Omental fat pad (tissue), 4 donors: ENCODE data around the gene HLA-E. TPM values are rescaled to one million over a fixed set of nuclear protein-coding genes. Genes with fewer than 3 reads are reported as not detected.
A peak's percentile ranks its signal among the peaks of the same experiment; 100 is the strongest.
"Not testable (repeated sequence)": the region's sequence is repeated elsewhere in the genome, so short reads cannot be mapped to it uniquely, and the experiment has no call there.

Experiments
- ATAC-seq: fragments of 150-250 bp; one replicate; pipeline ENCODE4 v1.9.1; 2016; ENCODE audit warnings: mild to moderate bottlenecking, moderate library complexity; ENCODE audit not compliant: low FRiP score
- DNase-seq: peaks from one replicate; pipeline ENCODE4 v3.0.0-alpha.2; 2019; ENCODE audit warnings: low spot score
- total RNA-seq, 4 donors: library from RNA; depleted of rRNA; stranded (reverse); fragments of >200 nt; gene quantifications; one replicate each; pipeline ENCODE4 v1.1.0, GENCODE V29; 2016
- TF ChIP-seq, protein P1 (sequence below), 3 donors: fragments of 450-650 bp; IDR thresholded peaks; one replicate each; pipeline ENCODE4 v1.5.1; 2016 to 2017; ENCODE audit warnings: antibody characterized with exemption in 3 of 3, mild to moderate bottlenecking in 3 of 3, moderate library complexity in 2 of 3

HLA-E gene
- total RNA-seq, 4 donors from 2014 or later = 562 to 1,653 (median 781) TPM

DNA sequence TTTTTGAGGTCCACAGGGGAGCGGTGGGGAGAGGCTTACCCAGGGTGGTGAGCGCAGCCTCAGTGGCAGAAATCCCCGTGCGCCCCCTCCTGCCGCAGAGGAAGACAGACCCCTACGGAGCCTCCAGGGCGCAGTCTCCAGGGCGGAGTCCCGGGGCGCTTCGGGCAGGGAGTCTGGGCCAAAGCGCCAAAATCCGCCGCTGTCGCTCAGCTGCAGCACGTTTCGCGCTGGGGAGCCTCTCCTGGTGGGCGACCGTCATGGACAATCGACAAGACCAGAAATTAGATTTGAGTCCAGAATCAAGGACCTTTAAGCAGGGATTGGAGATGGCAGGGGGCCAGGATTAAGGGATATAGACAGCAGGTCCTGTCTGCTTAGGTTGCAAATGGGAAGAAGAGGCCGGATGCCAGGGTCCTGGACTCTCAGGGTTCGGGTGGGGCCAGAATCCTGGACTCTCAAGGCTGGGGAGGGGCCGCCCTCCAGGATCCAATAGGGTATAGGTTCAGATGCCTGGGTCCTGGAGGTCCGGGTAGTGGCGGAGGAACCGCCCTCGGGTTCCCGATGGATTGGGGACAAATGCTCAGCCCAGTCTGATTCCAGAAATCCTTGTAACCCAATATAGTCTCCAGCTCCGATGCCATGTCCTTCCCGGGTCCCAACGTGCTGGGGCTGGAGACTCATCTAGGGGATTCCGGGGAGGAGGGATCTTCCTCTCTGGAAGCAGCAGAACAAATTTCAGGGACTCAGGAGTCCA lies 7.9 kb upstream of the HLA-E start:
- DNase-seq (no peak), ATAC-seq (peak; percentile 29)
- TF ChIP-seq, protein P1, sequence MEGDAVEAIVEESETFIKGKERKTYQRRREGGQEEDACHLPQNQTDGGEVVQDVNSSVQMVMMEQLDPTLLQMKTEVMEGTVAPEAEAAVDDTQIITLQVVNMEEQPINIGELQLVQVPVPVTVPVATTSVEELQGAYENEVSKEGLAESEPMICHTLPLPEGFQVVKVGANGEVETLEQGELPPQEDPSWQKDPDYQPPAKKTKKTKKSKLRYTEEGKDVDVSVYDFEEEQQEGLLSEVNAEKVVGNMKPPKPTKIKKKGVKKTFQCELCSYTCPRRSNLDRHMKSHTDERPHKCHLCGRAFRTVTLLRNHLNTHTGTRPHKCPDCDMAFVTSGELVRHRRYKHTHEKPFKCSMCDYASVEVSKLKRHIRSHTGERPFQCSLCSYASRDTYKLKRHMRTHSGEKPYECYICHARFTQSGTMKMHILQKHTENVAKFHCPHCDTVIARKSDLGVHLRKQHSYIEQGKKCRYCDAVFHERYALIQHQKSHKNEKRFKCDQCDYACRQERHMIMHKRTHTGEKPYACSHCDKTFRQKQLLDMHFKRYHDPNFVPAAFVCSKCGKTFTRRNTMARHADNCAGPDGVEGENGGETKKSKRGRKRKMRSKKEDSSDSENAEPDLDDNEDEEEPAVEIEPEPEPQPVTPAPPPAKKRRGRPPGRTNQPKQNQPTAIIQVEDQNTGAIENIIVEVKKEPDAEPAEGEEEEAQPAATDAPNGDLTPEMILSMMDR (IDR thresholded peaks at IDR 0.05) = no peak

DNA sequence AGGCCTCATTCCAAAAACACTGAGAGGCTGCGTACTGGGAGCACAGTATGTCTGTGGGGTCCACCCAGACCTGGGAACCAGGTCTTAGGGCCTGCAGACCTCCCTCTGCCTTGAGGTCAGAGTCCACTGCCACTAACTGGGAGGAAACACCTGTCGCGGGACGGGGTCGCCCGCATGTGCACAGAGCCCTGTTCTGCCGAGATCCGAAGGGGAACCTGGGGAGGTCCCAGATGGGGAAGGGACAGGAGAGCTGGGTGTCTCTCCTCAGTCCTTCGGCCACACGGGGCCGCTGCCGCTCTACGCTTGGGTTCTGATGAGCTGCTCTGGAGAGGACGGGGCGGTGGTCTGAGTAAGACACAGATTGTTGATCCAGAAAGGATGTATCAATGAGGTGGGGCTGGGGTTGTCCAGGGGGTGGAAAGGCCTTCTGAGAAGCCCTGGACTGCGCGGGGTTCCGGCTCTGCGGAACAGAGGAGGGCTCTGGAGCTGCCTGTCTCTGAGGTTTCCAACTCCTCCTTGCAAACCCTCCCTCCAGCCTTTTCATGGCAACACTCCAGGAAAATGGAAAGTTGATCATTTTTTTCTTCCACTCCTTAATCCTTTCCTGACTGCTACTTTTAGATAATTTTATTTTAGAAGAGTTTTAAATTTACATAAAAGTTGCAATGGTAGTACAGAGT lies 7.2 kb upstream of the HLA-E start:
- TF ChIP-seq, protein P1 (IDR thresholded peaks at IDR 0.05) = peak in 1 of 3 donors; percentile 29
- ATAC-seq = peak; percentile 88
- peak; percentile 62 for DNase-seq

DNA sequence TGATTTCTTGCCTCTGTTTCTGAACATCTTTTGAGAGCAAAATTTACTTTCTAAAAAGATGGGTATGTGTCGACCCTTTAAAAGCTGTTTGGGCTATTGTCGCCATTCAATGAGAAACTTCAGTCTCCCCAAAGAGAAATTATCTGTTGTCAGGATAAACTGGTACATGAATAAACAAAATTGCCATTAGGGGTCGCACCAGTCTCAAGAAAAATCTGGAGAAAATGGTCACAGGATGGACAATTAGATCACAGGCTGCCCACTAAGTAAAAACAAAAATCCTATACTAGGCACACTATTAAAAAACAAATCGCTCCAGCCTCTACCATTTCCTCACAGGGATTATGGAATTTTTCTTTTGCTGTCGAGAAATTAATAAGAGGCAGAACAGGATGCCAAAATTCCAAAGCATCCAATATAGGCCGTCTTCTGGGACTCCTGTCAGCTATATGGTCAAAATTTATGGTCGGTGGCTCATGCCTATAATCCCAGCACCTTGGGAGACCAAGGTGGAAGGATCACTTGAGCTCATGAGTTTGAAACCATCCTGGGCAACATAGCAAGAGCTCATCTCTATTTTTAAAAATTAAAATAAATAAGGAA lies 5.5 kb upstream of the HLA-E start:
- TF ChIP-seq, protein P1 (IDR thresholded peaks at IDR 0.05) = peak in 1 of 3 donors; percentile 7
- ATAC-seq = no peak

DNA sequence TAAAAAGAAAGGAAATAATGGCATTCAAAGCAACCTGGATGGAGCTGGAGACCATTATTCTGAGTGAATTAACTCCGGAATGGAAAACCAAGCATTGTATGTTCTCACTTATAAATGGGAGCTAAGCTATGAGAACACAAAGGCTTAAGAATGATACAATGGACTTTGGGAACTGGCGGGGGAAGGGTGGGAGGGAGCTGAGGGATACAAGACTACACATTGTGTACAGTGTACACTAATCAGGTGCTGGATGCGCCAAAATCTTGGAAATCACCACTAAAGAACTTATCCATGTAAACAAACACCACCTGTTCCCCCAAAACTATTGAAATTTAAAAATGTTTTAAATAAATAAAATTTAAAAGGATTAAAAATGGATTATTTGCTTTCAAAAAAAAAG lies 4.1 kb upstream of the HLA-E start:
- TF ChIP-seq, protein P1 (IDR thresholded peaks at IDR 0.05) = no peak
- DNase-seq (no peak), ATAC-seq (no peak)

More for the DNA sequence above, 5.5 kb upstream of the HLA-E start:
- DNase-seq = no peak

DNA sequence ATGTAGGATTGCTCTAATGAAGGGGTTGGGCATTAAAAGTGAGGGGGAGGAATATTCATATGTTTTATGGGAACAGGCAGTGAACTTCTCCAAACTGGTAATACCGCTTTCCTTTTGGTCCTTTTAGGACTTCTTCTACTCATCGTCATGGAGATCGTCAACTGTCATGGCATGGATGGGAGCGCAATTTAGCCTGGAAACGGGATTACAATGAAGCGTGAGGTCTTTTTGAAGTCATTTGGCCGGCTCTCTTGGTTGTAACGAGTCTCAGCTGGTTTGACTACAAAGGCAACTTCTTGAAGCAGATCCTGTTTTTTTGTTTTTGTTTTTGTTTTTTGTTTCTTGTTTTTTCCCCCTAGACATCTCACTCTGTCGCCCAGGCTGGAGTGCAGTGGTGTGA lies 1.4 kb upstream of the HLA-E start:
- ATAC-seq = no peak
- DNase-seq = no peak
- TF ChIP-seq, protein P1 (IDR thresholded peaks at IDR 0.05) = no peak

DNA sequence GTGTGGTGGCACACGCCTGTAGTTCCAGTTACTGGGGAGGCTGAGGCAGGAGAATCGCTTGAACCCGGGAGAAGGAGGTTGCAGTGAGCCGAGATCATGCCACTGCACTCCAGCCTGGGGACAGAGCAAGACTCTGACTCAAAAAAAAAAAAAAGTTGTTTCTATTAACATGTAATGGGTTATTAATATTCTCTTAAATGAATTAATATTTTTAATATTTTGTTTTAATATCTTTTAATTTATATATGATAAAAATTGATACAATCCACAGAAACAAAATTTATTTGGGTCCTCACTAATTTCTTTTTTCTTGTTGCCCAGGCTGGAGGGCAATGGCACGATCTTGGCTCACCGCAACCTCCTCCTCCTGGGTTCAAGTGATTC lies 620 bp upstream of the HLA-E start:
- not testable (repeated sequence) for DNase-seq, ATAC-seq

DNA sequence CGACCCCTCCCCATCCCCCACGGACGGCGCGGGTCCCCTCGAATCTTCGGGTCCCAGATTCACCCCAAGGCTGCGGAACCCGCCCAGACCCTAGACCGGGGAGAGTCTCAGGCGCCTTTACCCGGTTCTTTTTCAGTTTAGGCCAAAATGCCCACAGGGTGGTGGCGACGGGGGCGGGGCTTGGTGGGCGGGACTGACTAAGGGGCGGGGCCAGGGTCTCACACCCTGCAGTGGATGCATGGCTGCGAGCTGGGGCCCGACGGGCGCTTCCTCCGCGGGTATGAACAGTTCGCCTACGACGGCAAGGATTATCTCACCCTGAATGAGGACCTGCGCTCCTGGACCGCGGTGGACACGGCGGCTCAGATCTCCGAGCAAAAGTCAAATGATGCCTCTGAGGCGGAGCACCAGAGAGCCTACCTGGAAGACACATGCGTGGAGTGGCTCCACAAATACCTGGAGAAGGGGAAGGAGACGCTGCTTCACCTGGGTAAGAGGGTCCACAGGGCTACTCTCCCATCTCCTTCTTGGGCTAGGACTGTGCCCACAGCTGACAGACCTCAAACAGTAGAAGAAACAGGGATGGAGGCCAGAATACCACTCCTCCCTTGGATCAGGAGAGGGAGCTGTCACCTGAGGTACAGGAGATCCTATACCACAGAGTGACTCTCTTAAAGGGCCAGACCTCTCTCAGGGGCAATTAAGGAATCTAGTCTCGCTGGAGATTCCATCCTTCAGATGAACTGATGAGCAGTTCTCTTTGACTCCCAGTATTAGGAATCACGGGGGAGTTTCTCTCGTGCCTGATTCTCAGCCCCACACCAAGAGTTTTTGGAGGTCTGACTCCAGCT lies 942 bp downstream of the HLA-E start:
- DNase-seq (no peak), ATAC-seq (peak; percentile 23)
- TF ChIP-seq, protein P1 (IDR thresholded peaks at IDR 0.05) = no peak

DNA sequence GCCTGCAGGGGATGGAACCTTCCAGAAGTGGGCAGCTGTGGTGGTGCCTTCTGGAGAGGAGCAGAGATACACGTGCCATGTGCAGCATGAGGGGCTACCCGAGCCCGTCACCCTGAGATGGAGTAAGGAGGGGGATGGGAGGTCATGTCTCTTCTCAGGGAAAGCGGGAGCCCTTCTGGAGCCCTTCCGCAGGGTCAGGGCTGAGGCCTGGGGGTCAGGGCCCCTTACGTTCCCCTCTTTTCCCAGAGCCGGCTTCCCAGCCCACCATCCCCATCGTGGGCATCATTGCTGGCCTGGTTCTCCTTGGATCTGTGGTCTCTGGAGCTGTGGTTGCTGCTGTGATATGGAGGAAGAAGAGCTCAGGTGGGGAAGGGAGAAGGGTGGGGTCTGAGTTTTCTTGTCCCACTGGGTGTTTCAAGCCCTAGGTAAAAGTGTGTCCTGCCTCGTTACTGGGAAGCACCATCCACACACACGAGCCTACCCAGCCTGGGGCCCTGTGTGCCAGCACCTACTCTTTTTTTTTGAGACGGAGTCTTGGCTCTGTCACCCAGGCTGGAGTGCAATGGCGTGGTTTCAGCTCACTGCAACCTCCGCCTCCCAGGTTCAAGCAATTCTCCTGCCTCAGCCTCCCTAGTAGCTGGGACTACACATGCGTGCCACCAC lies 2.1 kb downstream of the HLA-E start:
- DNase-seq, ATAC-seq: not testable (repeated sequence)
